Parathyroid adenoma (tissue), 2 donors: ENCODE data around the gene ASXL2.
"Not testable (repeated sequence)": the region's sequence is repeated elsewhere in the genome, so short reads cannot be mapped to it uniquely, and the experiment has no call there.

ENCODE experiments used
- H2AFZ ChIP-seq: fragments of 300-600 bp; sonication (generic); one replicate; pipeline ENCODE4 v1.7.0; 2017; ENCODE audit warnings: antibody characterized with exemption, mild to moderate bottlenecking
- H3K27ac ChIP-seq: fragments of 300-600 bp; sonication (generic); one replicate; pipeline ENCODE4 v1.7.0; 2017
- H3K27me3 ChIP-seq: fragments of 300-600 bp; sonication (generic); one replicate; pipeline ENCODE4 v1.7.0; 2017; ENCODE audit warnings: low read length; ENCODE audit not compliant: control insufficient read depth, insufficient read depth
- H3K36me3 ChIP-seq: fragments of 300-600 bp; sonication (generic); one replicate; pipeline ENCODE4 v1.7.0; 2017; ENCODE audit warnings: low read length; ENCODE audit not compliant: control insufficient read depth, insufficient read depth
- H3K4me1 ChIP-seq: fragments of 300-600 bp; sonication (generic); one replicate; pipeline ENCODE4 v1.7.0; 2017; ENCODE audit warnings: control low read depth
- H3K4me2 ChIP-seq: fragments of 300-600 bp; sonication (generic); one replicate; pipeline ENCODE4 v1.7.0; 2017; ENCODE audit warnings: low read length
- H3K4me3 ChIP-seq: fragments of 300-600 bp; sonication (generic); one replicate; pipeline ENCODE4 v1.7.0; 2017; ENCODE audit warnings: low read depth, low read length
- H3K79me2 ChIP-seq: fragments of 300-600 bp; sonication (generic); one replicate; pipeline ENCODE4 v1.7.0; 2017; ENCODE audit warnings: control low read depth
- H3K9ac ChIP-seq: fragments of 300-600 bp; sonication (generic); one replicate; pipeline ENCODE4 v1.7.0; 2017; ENCODE audit warnings: mild to moderate bottlenecking
- H3K9me3 ChIP-seq: fragments of 300-600 bp; sonication (generic); one replicate; pipeline ENCODE4 v1.7.0; 2017; ENCODE audit warnings: low read length; ENCODE audit not compliant: control insufficient read depth
- CTCF ChIP-seq: fragments of 300-600 bp; sonication (generic); IDR thresholded peaks from one replicate; pipeline ENCODE4 v1.7.0; 2017; ENCODE audit warnings: antibody characterized with exemption, mild to moderate bottlenecking
- donor health status: primary hyperparathyroidism.

ASXL2 gene

GRCh38 chr2:25920336-25920735, 42.0 kb upstream of the ASXL2 start:
- Histone ChIP-seq H3K9me3 (no peaks in the 10 kb centered on the region), H3K27ac (no peak overlapping the region), H3K27me3 (no peaks in the 10 kb centered on the region), H3K4me1 (no peaks in the 10 kb centered on the region), H2AFZ (no peak overlapping the region), H3K36me3 (no peaks in the 10 kb centered on the region), H3K4me2 (no peak overlapping the region), H3K9ac (no peak overlapping the region), H3K79me2 (no peaks in the 10 kb centered on the region), H3K4me3 (no peak overlapping the region)
- TF ChIP-seq CTCF: no peak

- no peak for TF ChIP-seq CTCF
- no peak overlapping the region for H3K27ac ChIP-seq
Observed at GRCh38 chr2:25917832-25918231, 39.5 kb upstream of the ASXL2 start.

GRCh38 chr2:25917411-25917810, 39.1 kb upstream of the ASXL2 start:
- not testable (repeated sequence) for H3K79me2 ChIP-seq, H3K27me3 ChIP-seq, H3K9ac ChIP-seq, H3K4me3 ChIP-seq, H3K4me2 ChIP-seq, H2AFZ ChIP-seq, H3K4me1 ChIP-seq, H3K36me3 ChIP-seq, H3K27ac ChIP-seq, H3K9me3 ChIP-seq

More at GRCh38 chr2:25917832-25918231, 39.5 kb upstream of the ASXL2 start:
- Histone ChIP-seq H3K79me2 (no peaks in the 10 kb centered on the region), H3K4me3 (no peak overlapping the region), H3K36me3 (no peaks in the 10 kb centered on the region), H3K9me3 (no peaks in the 10 kb centered on the region), H3K27me3 (no peaks in the 10 kb centered on the region), H2AFZ (no peak overlapping the region), H3K9ac (no peak overlapping the region), H3K4me2 (no peak overlapping the region), H3K4me1 (no peaks in the 10 kb centered on the region)

- not testable (repeated sequence) for H3K4me3 ChIP-seq, H3K4me1 ChIP-seq, H2AFZ ChIP-seq, H3K27me3 ChIP-seq, H3K36me3 ChIP-seq, H3K9ac ChIP-seq, H3K79me2 ChIP-seq, H3K27ac ChIP-seq, H3K9me3 ChIP-seq, H3K4me2 ChIP-seq
Observed at GRCh38 chr2:25915944-25916772, 37.9 kb upstream of the ASXL2 start.

GRCh38 chr2:25915411-25915810, 37.1 kb upstream of the ASXL2 start:
- not testable (repeated sequence) for H2AFZ ChIP-seq, H3K4me3 ChIP-seq, H3K27me3 ChIP-seq, H3K4me2 ChIP-seq, H3K27ac ChIP-seq, H3K4me1 ChIP-seq, H3K9me3 ChIP-seq, H3K79me2 ChIP-seq, H3K9ac ChIP-seq, H3K36me3 ChIP-seq

GRCh38 chr2:25913696-25913973, 35.3 kb upstream of the ASXL2 start:
- not testable (repeated sequence) for H3K36me3 ChIP-seq, H2AFZ ChIP-seq, H3K9me3 ChIP-seq, H3K9ac ChIP-seq, H3K4me1 ChIP-seq, H3K27ac ChIP-seq, H3K4me2 ChIP-seq, H3K4me3 ChIP-seq, H3K79me2 ChIP-seq, H3K27me3 ChIP-seq
